Muscle layer of duodenum (tissue), 2 donors: ENCODE data around the gene DHX8.
A peak's percentile ranks its signal among the peaks of the same experiment; 100 is the strongest.

Experiments used
- H3K27ac ChIP-seq: one replicate; pipeline ENCODE4 v1.7.0; 2013; ENCODE audit warnings: mild to moderate bottlenecking, low read length
- H3K27me3 ChIP-seq: one replicate; pipeline ENCODE4 v1.7.0; 2013; ENCODE audit warnings: low read depth, mild to moderate bottlenecking, control low read depth, low read length
- H3K36me3 ChIP-seq, 2 donors: one replicate each; pipeline ENCODE4 v1.7.0; 2013; ENCODE audit warnings: low read length in 2 of 2, control low read depth in 1 of 2, mild to moderate bottlenecking in 1 of 2; ENCODE audit not compliant: insufficient read depth in 2 of 2, control insufficient read depth in 1 of 2
- H3K4me1 ChIP-seq, 2 donors: one replicate each; pipeline ENCODE4 v1.7.0; 2013; ENCODE audit warnings: low read length in 2 of 2, mild to moderate bottlenecking in 2 of 2, control low read depth in 1 of 2, moderate library complexity in 1 of 2; ENCODE audit not compliant: insufficient read depth in 2 of 2, control insufficient read depth in 1 of 2
- H3K4me3 ChIP-seq, 2 donors: one replicate each; pipeline ENCODE4 v1.7.0; 2013; ENCODE audit warnings: low read length in 2 of 2, low read depth in 1 of 2, mild to moderate bottlenecking in 1 of 2
- H3K9me3 ChIP-seq, 2 donors: one replicate each; pipeline ENCODE4 v1.7.0; 2013; ENCODE audit warnings: low read length in 2 of 2, control low read depth in 1 of 2, mild to moderate bottlenecking in 1 of 2; ENCODE audit not compliant: control insufficient read depth in 1 of 2
- donor health status: healthy.

DHX8 gene

GRCh38 chr17:43568506-43569082, 84.8 kb downstream of the DHX8 start:
- no peak overlapping the region for H3K4me3 ChIP-seq

GRCh38 chr17:43570518-43570928, 86.7 kb downstream of the DHX8 start:
- Histone ChIP-seq H3K27me3 (no peaks in the 10 kb centered on the region), H3K4me1 (no peaks in the 10 kb centered on the region), H3K9me3 (no peaks in the 10 kb centered on the region), H3K4me3 (no peak overlapping the region), H3K36me3 (no peaks in the 10 kb centered on the region), H3K27ac (no peak overlapping the region)

More at GRCh38 chr17:43568506-43569082, 84.8 kb downstream of the DHX8 start:
- Histone ChIP-seq H3K9me3 (no peaks in the 10 kb centered on the region), H3K27me3 (peaks cover 3% of the 10 kb centered on the region), H3K4me1 (no peaks in the 10 kb centered on the region), H3K27ac (no peak overlapping the region), H3K36me3 (no peaks in the 10 kb centered on the region)

GRCh38 chr17:43572368-43572980, 88.7 kb downstream of the DHX8 start:
- Histone ChIP-seq H3K36me3 (no peaks in the 10 kb centered on the region), H3K9me3 (no peaks in the 10 kb centered on the region), H3K4me3 (no peak overlapping the region), H3K27ac (no peak overlapping the region), H3K4me1 (no peaks in the 10 kb centered on the region), H3K27me3 (no peaks in the 10 kb centered on the region)

GRCh38 chr17:43573579-43574321, 90.0 kb downstream of the DHX8 start:
- H3K27me3 ChIP-seq = no peaks in the 10 kb centered on the region
- H3K4me1 ChIP-seq = no peaks in the 10 kb centered on the region
- H3K27ac ChIP-seq = peak overlapping the region; percentile 51
- no peak overlapping the region for H3K4me3 ChIP-seq
- no peaks in the 10 kb centered on the region for H3K36me3 ChIP-seq
- H3K9me3 ChIP-seq = no peaks in the 10 kb centered on the region

GRCh38 chr17:43574348-43574747, 90.6 kb downstream of the DHX8 start:
- no peaks in the 10 kb centered on the region for H3K36me3 ChIP-seq
- no peaks in the 10 kb centered on the region for H3K4me1 ChIP-seq
- H3K27ac ChIP-seq = peak overlapping the region; percentile 51

GRCh38 chr17:43574896-43575525, 91.2 kb downstream of the DHX8 start:
- Histone ChIP-seq H3K4me1 (no peaks in the 10 kb centered on the region), H3K27ac (no peak overlapping the region), H3K36me3 (no peaks in the 10 kb centered on the region), H3K4me3 (no peak overlapping the region), H3K9me3 (no peaks in the 10 kb centered on the region), H3K27me3 (no peaks in the 10 kb centered on the region)

More at GRCh38 chr17:43574348-43574747, 90.6 kb downstream of the DHX8 start:
- Histone ChIP-seq H3K9me3 (no peaks in the 10 kb centered on the region), H3K27me3 (no peaks in the 10 kb centered on the region), H3K4me3 (no peak overlapping the region)
